B cell (primary cell): ENCODE measurements around the gene TIMM44. TPM values are rescaled to one million over a fixed set of nuclear protein-coding genes. Genes with fewer than 3 reads are reported as not detected.

Experiments
- ATAC-seq: fragments of 200-7000 bp; cut with Tn5 transposase; one replicate; pipeline ENCODE4 v1.10.0; 2021; ENCODE audit warnings: low read depth, mild to moderate bottlenecking, moderate number of reproducible peaks, moderate library complexity
- CTCF ChIA-PET: fragments of 350-600 bp; sonication (Branson Sonifier 250); formaldehyde crosslinking; loops from one replicate; lab custom pipeline; 2021; ENCODE audit warnings: antibody characterized with exemption, inconsistent platforms; lab: Charles Lee
- POLR2A ChIA-PET: fragments of 350-600 bp; sonication (Branson Sonifier 250); formaldehyde crosslinking; loops from one replicate; lab custom pipeline; 2021; ENCODE audit warnings: antibody characterized with exemption; lab: Charles Lee
- DNase-seq: peaks from one replicate; pipeline ENCODE4 v3.0.0; 2013
- H2AFZ ChIP-seq: 2 replicates; pipeline ENCODE4 v1.6.1; 2012; ENCODE audit warnings: mild to moderate bottlenecking, low read depth, low read length; ENCODE audit not compliant: insufficient read depth, poor library complexity, severe bottlenecking
- H3K27ac ChIP-seq, 2 donors: 1 replicate in 1 of 2; 2 replicates in 1 of 2; pipeline ENCODE4 v1.5.1; 2012 to 2013; ENCODE audit warnings: low read length in 2 of 2, mild to moderate bottlenecking in 2 of 2, moderate library complexity in 1 of 2
- H3K27me3 ChIP-seq, 4 experiments: fragments of 200-600 bp in 1 of 4; sonication (generic) in 1 of 4; replicated peaks in 1 of 4; 1 replicate in 2 of 4; 2 replicates in 2 of 4; pipeline versions ENCODE4 v1.6.1 to v1.7.0; 2013 to 2016; ENCODE audit warnings: low read length in 3 of 4, mild to moderate bottlenecking in 2 of 4, mixed read lengths in 1 of 4, moderate library complexity in 1 of 4; ENCODE audit not compliant: insufficient read depth in 4 of 4, control insufficient read depth in 3 of 4; ENCODE audit errors: control extremely low read depth in 1 of 4
- H3K36me3 ChIP-seq, 2 experiments: replicated peaks in 1 of 2; 1 replicate in 1 of 2; 2 replicates in 1 of 2; pipeline versions ENCODE4 v1.6.1 to v1.7.1; 2013; ENCODE audit warnings: low read length in 1 of 2; ENCODE audit not compliant: insufficient read depth in 2 of 2, control insufficient read depth in 1 of 2; ENCODE audit errors: control extremely low read depth in 1 of 2, extremely low read depth in 1 of 2
- H3K4me1 ChIP-seq, 2 donors: fragments of 200-600 bp in 1 of 2; sonication (generic) in 1 of 2; 1 replicate in 1 of 2; 2 replicates in 1 of 2; pipeline versions ENCODE4 v1.5.1 to v1.6.1; 2013 to 2017; ENCODE audit warnings: low read length in 2 of 2; ENCODE audit not compliant: control insufficient read depth in 2 of 2, insufficient read depth in 2 of 2
- H3K4me2 ChIP-seq: replicated peaks from 2 replicates; pipeline ENCODE3; 2012; ENCODE audit warnings: mild to moderate bottlenecking, low read depth, low read length; ENCODE audit not compliant: poor library complexity, severe bottlenecking
- H3K4me3 ChIP-seq, 5 experiments: fragments of 200-600 bp in 1 of 5; sonication (generic) in 1 of 5; 1 replicate in 3 of 5; 2 replicates in 2 of 5; pipeline versions ENCODE4 v1.5.1 to v1.7.0; 2011 to 2016; ENCODE audit warnings: low read length in 4 of 5, mild to moderate bottlenecking in 4 of 5, low read depth in 2 of 5, control low read depth in 1 of 5, moderate library complexity in 1 of 5; ENCODE audit not compliant: insufficient read depth in 1 of 5; ENCODE audit errors: control extremely low read depth in 1 of 5, extremely low read depth in 1 of 5
- H3K79me2 ChIP-seq: fragments of 200-600 bp; sonication (generic); one replicate; pipeline ENCODE4 v1.6.0; 2016; ENCODE audit warnings: low read length; ENCODE audit not compliant: control insufficient read depth, insufficient read depth
- H3K9ac ChIP-seq: fragments of 200-600 bp; sonication (generic); 2 replicates; pipeline ENCODE4 v1.6.1; 2017; ENCODE audit warnings: mild to moderate bottlenecking, low read length, moderate library complexity
- H3K9me3 ChIP-seq, 3 donors: one replicate each; pipeline versions ENCODE4 v1.6.1 to v1.7.1; 2013; ENCODE audit warnings: low read length in 2 of 3; ENCODE audit not compliant: control insufficient read depth in 2 of 3, insufficient read depth in 1 of 3; ENCODE audit errors: control extremely low read depth in 1 of 3
- H4K20me1 ChIP-seq: 2 replicates; pipeline ENCODE4 v1.6.0; 2012; ENCODE audit warnings: mild to moderate bottlenecking, low read length; ENCODE audit not compliant: insufficient read depth, control insufficient read depth, poor library complexity, severe bottlenecking
- H3K27ac Mint-ChIP-seq: one replicate; pipeline ENCODE4 v1.8.0; 2021; ENCODE audit warnings: mixed read lengths
- H3K27me3 Mint-ChIP-seq: one replicate; pipeline ENCODE4 v1.8.0; 2021; ENCODE audit warnings: mixed read lengths
- H3K4me1 Mint-ChIP-seq: one replicate; pipeline ENCODE4 v1.8.0; 2021; ENCODE audit warnings: mixed read lengths
- H3K4me3 Mint-ChIP-seq: one replicate; pipeline ENCODE4 v1.8.0; 2021; ENCODE audit warnings: mixed read lengths
- H3K9me3 Mint-ChIP-seq: one replicate; pipeline ENCODE4 v1.8.0; 2022; ENCODE audit warnings: mixed read lengths; ENCODE audit not compliant: insufficient read depth
- CTCF ChIP-seq: fragments of 200-600 bp; IDR thresholded peaks from one replicate; pipeline ENCODE4 v1.8.0; 2022; ENCODE audit warnings: antibody characterized with exemption, mild to moderate bottlenecking
- EZH2 ChIP-seq: IDR thresholded peaks from 2 replicates; pipeline ENCODE4 v1.6.1; 2012; ENCODE audit warnings: borderline replicate concordance, low read depth, mild to moderate bottlenecking, moderate library complexity, low read length; ENCODE audit not compliant: insufficient read depth, poor library complexity, severe bottlenecking
- whole genome bisulfite sequencing: methylation state at CpG from one replicate; pipeline ENCODE4 v1.1.5; 2013; ENCODE audit warnings: missing lambda C conversion rate; ENCODE audit not compliant: insufficient coverage; 5-methylcytosine and 5-hydroxymethylcytosine counted together
- intact Hi-C: fragments of 100-400 bp; cut with micrococcal nuclease; formaldehyde crosslinking; loops from one replicate; pipeline ENCODE4 v1.10.0; 2022
- polyA plus RNA-seq: library from polyadenylated mRNA; depleted of rRNA; stranded (reverse); fragments of >200 nt; gene quantifications from 2 replicates; pipeline ENCODE4 v1.2.3, GENCODE V29; 2012
- total RNA-seq, 2 donors: library from RNA; stranded (reverse); fragments of 120-200 nt in 1 of 2; gene quantifications; 1 replicate in 1 of 2; 2 replicates in 1 of 2; pipeline versions ENCODE4 v1.2.3 to v1.2.4, GENCODE V29; 2013 to 2022

TIMM44 gene
- total and polyA plus RNA-seq, 2 donors (not counting 1 experiment from before 2014, with no cell fraction given) = 48.9 to 66.5 TPM

GRCh38 chr19:7909471-7910067 is 33.9 kb downstream of the TIMM44 start:
- Histone ChIP-seq H3K79me2 (peaks cover 35% of the 10 kb centered on the region), H2AFZ (no peak overlapping the region), H3K36me3 (peaks cover 3 to 41% of the 10 kb centered on the region in 2 experiments), H3K4me1 (peaks cover 8 to 10% of the 10 kb centered on the region in 2 donors), H3K27me3 (peaks cover 0 to 2% (median under 1%) of the 10 kb centered on the region in 4 experiments), H3K4me3 (no peak overlapping the region), H3K9me3 (no peaks in the 10 kb centered on the region), H4K20me1 (peaks cover 93% of the 10 kb centered on the region), H3K4me2 (no peak overlapping the region), H3K27ac (no peak overlapping the region), H3K9ac (no peak overlapping the region)
- ATAC-seq (no peak), DNase-seq (no peak)
- no peak for TF ChIP-seq CTCF
- Mint-ChIP-seq H3K9me3 (no peaks in the 10 kb centered on the region), H3K27ac (no peak overlapping the region), H3K4me3 (no peak overlapping the region), H3K4me1 (peaks cover 14% of the 10 kb centered on the region), H3K27me3 (no peaks in the 10 kb centered on the region)
- 95% methylated on average over 18 of the region's 21 CpGs for WGBS
- intact Hi-C loops = no loop called here
- CTCF ChIA-PET = no interaction called here
- POLR2A ChIA-PET = interaction anchor here (0.6 kb wide), 1 partner anchor 47 kb away, joined by 5 read pairs; no protein-coding TSS in a partner anchor

GRCh38 chr19:7908742-7909461 is 34.6 kb downstream of the TIMM44 start:
- Mint-ChIP-seq H3K27me3 (no peaks in the 10 kb centered on the region), H3K4me1 (peaks cover 18% of the 10 kb centered on the region), H3K27ac (no peak overlapping the region), H3K9me3 (no peaks in the 10 kb centered on the region), H3K4me3 (no peak overlapping the region)
- Histone ChIP-seq H3K36me3 (peaks cover 3 to 41% of the 10 kb centered on the region in 2 experiments), H3K27me3 (no peaks in the 10 kb centered on the region), H2AFZ (no peak overlapping the region), H3K4me3 (no peak overlapping the region), H3K79me2 (peaks cover 40% of the 10 kb centered on the region), H3K4me1 (peaks cover 12 to 13% of the 10 kb centered on the region in 2 donors), H3K4me2 (no peak overlapping the region), H3K9me3 (no peaks in the 10 kb centered on the region), H3K27ac (no peak overlapping the region), H3K9ac (no peak overlapping the region), H4K20me1 (peaks cover 94% of the 10 kb centered on the region)
- ChIA-PET CTCF (interaction anchor here (1.3 kb wide), 1 partner anchor 9 kb away, joined by 3 read pairs; no protein-coding TSS in a partner anchor), POLR2A (interaction anchor here (0.6 kb wide), 2 partner anchors 46 to 158 kb away, joined by 3 to 5 read pairs; no protein-coding TSS in a partner anchor)
- intact Hi-C loops = no loop called here
- WGBS = 93% methylated on average over 19 of the region's 19 CpGs
- no peak for TF ChIP-seq CTCF
- TF ChIP-seq EZH2 = no peak
- ATAC-seq (no peak), DNase-seq (peak; percentile 22)
